SW480 (cell line): ENCODE measurements around the gene MUCL1.
"Not testable (repeated sequence)": the region's sequence is repeated elsewhere in the genome, so short reads cannot be mapped to it uniquely, and the experiment has no call there.

Source experiments
- DNase-seq: peaks from one replicate; pipeline ENCODE4 v3.0.0-alpha.2; 2016; ENCODE audit warnings: low spot score

The MUCL1 gene, protein sequence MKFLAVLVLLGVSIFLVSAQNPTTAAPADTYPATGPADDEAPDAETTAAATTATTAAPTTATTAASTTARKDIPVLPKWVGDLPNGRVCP

DNA sequence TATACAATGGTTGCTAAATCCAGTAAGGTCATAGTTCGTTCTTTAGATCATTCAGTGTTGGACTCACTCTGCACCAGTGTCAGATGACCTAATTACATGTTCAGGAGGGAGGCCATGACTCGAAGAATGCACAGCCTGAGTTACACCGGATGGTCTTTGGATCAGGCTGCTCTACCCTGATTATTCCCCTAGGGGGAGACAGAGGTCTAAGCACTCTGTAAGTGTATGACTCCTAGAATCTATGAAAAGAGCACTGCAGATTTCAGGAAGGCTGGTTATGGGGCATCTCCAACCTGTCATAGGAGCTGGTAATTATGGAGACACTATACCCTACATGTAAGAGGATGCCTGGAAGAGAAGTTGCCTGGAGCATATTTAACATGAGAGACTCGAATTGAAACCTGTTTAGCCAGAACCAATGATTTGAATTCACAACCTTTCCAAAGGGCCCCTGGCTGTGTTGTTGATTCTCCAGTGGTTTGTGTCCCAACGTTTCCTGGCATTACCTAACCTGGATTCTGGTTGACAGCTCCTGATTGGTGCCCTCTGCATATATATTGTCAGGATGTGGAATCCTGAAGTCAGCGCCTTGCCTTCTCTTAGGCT, at the start of gene MUCL1:
MUCL1 (plus strand) TSS at position 584 of the 606 bp plus-strand sequence. CDS start 67 bp downstream, outside the sequence.
- DNase-seq: peak; percentile 70

GRCh38 chr12:54821676-54822075, 32.6 kb upstream of the MUCL1 start:
- no peak for DNase-seq

- DNase-seq: no peak
Observed at GRCh38 chr12:54824402-54824801, 29.9 kb upstream of the MUCL1 start.

GRCh38 chr12:54829511-54829910, 24.8 kb upstream of the MUCL1 start:
- no peak for DNase-seq

DNA sequence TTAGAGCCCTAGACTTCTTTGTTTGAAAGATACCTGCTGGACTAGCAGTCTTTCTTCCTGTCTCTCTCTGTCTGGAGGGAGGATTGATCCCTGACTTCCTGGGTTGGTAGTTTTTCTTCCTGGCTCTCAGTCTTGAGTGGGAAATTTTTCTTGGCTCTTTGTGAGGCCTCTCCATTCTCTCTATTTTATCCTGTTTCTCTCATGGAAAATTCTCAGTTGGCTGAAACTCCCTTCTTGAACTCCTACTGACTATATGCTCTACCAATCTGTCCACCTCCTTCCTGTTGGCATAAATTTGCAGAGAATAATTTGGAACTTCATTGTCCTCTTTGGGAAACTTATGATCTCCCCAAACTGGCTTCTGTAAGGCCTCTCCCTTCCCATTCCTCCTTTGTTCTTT, 24.1 kb upstream of the MUCL1 start:
- DNase-seq: no peak

GRCh38 chr12:54831631-54832030, 22.7 kb upstream of the MUCL1 start:
- no peak for DNase-seq

- no peak for DNase-seq
Observed at GRCh38 chr12:54840244-54840865, 14.0 kb upstream of the MUCL1 start.

DNA sequence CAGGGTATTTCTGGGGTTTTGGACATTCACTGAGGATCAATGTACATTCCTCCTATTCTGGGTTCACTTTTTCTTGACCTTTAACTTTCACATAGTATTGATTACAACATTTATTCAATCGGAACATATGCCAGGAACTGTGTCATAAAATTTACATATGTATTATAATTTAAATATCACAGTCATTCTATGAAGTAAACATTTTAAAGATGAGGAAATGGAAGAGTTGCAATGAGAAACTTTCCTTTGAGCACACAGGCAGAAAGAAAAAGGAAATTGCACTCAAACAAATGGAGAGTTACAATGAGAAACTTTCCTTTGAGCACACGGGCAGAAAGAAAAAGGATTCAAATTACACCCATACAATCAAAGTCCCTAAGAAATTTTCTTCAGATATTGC, 3.1 kb downstream of the MUCL1 start:
- DNase-seq: no peak

DNA sequence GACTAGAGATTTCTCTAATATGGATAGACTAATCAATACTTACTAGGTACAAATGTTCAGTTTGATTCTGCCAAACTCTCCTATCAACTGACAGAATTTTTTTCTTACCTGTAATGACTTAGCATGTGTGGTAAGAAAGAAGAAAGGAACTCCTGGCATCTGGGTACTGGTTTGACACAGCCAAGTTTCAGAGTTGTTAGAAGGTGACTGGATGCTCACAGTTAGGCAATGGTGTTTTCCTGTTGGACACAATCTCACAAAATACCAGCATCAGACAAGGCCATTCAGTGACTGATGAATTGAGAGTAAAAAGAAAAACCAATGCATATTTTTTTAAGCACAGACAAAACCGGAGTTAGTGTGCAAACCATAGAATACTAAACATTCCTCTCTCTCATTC, 4.2 kb downstream of the MUCL1 start:
- no peak for DNase-seq

GRCh38 chr12:54859502-54859901, 5.2 kb downstream of the MUCL1 start:
- no peak for DNase-seq

- DNase-seq: no peak
Observed at GRCh38 chr12:54861927-54862326, 7.6 kb downstream of the MUCL1 start.

- DNase-seq: no peak
Observed at GRCh38 chr12:54863948-54864618, 9.8 kb downstream of the MUCL1 start.

DNA sequence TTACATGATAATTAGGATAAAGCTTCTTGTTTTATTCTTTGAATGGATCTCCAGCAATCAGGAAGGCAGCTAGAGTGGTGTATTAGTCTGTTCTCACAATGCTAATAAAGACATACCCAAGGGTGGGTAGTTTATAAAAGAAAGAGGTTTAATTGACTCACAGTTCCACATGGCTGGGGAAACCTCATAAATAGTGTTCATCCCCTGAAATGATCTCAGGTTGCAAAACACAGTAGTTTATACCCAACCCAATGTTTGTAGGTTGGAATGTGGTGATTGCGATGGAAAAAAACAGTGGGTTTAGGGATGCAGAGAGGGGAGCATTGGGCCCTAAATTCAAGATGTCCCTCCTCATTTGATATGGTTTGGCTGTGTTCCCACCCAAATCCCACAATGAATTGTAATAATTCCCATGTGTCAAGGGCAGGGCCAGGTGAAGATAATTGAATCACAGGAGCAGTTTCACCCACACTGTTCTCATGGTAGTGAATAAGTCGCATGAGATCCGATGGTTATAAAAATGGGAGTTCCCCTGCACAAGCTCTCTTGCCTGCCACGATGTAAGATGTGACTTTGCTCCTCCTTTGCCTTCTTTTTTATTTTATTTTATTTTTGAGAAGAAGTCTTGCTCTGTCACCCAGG, 11.5 kb downstream of the MUCL1 start:
- DNase-seq: no peak

DNA sequence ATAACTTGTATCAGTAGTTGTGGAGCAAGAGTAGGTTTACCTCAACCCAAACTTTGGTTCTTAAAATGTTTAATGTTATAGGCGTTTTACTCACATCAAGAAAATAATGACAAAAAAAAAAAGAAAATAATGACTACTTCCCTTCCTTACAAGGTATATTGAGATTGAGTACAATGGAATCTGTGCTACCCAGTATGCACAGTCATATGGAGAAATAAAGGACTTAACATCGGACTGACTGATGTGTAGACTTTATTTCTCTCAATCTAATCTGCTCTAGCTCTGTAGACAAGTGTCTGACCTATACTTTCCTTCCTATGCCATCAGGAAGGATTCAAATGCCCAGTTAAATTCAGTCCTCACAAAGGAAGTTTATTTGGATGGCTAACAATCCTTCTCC, 14.4 kb downstream of the MUCL1 start:
- DNase-seq: no peak

- no peak for DNase-seq
Observed at GRCh38 chr12:54870048-54870447, 15.7 kb downstream of the MUCL1 start.

- DNase-seq: peak; percentile 86
Observed at GRCh38 chr12:54870617-54871016, 16.3 kb downstream of the MUCL1 start.

- DNase-seq: peak; percentile 66
Observed at GRCh38 chr12:54879150-54879549, 24.8 kb downstream of the MUCL1 start.

DNA sequence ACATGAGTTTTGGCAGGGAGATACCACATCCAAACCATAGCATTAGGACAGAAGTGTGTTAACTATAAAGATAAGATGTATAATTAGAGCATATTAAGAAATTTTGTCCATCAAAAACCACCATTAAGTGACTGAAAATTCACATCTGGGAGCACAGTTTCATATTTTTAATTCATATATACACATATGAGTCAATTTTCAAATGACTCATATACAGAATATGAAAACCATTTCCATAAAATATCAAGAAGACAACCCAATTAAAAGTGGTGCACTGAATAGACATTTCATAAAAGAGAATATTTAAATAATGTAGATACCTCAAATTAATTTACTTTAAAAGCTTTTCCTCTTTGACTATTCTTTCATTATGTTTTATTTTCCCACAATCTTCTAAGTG, 25.3 kb downstream of the MUCL1 start:
- no peak for DNase-seq

- no peak for DNase-seq
Observed at GRCh38 chr12:54882079-54882478, 27.8 kb downstream of the MUCL1 start.

GRCh38 chr12:54882597-54882996, 28.3 kb downstream of the MUCL1 start:
- DNase-seq: not testable (repeated sequence)

DNA sequence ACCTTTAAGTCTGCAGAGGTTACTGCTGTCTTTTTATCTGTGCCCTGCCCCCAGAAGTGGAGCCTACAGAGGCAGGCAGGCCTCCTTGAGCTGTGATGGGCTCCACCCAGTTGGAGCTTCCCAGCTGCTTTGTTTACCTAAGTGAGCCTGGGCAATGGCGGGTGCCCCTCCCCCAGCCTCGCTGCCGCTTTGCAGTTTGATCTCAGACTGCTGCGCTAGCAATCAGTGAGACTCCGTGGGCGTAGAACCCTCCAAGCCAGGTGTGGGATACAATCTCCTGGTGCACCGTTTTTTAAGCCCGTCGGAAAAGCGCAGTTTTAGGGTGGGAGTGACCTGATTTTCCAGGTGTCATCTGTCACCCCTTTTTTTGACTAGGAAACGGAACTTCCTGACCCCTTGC, 34.1 kb downstream of the MUCL1 start:
- not testable (repeated sequence) for DNase-seq

GRCh38 chr12:54890339-54890738, 36.0 kb downstream of the MUCL1 start:
- peak; percentile 53 for DNase-seq
